Keratinocyte (primary cell): ENCODE data around the gene B3GALT4.

ENCODE experiments used
- EZH2 ChIP-seq: IDR thresholded peaks from one replicate; pipeline ENCODE4 v1.6.1; 2012; ENCODE audit warnings: inconsistent platforms, mild to moderate bottlenecking, low read length, moderate library complexity
- TF ChIP-seq, protein P1 (sequence below), 3 experiments: IDR thresholded peaks in 1 of 3; conservative IDR thresholded peaks in 1 of 3; optimal IDR thresholded peaks in 1 of 3; 2 replicates in 2 of 3; 3 replicates in 1 of 3; pipeline versions ENCODE3 to v1.5.1; 2011; ENCODE audit warnings: low read length in 3 of 3, mild to moderate bottlenecking in 3 of 3, moderate library complexity in 2 of 3, control low read depth in 1 of 3, inconsistent platforms in 1 of 3; ENCODE audit not compliant: insufficient read depth in 2 of 3; ENCODE audit errors: extremely low read depth in 1 of 3

DNA sequence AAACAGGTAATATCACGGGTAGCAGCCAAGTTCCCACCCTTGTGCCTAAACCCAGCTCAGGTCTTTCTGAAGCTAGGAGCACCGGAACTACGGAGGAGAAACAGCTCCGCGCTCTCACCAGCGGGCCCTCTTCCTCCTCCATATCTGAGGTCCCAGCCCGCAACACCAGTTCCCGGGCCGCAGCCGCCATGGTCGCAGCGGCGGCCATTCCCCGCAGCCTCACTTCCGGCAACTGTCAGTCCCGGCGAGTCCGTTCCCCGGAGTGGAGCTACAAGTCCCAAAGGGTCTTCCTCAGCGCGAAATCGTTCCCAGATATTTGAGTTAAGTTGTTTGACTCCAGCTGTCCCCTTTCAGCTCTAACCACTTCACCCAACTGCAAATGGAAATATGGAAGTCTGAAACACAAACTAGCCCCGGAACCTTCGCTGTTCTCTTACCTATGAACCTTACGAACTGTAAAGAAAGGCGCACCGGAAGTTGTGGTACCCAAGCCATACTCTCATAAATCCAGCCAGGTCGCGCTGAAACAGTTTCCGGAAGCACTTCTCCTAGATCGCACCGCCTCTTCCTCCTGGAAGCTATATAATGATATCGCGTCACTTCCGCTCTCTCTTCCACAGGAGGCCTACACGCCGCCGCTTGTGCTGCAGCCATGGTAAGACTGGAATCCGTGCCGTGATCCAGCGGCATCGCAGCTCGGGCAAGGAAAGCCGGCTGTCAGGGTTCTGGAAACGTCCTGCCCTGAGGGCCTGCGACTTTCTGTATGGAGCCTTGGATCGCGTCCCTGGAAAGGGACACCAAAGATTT lies 5.3 kb upstream of the B3GALT4 start, which contains the start of the genes RPS18 and VPS52:
- TF ChIP-seq, protein P1, sequence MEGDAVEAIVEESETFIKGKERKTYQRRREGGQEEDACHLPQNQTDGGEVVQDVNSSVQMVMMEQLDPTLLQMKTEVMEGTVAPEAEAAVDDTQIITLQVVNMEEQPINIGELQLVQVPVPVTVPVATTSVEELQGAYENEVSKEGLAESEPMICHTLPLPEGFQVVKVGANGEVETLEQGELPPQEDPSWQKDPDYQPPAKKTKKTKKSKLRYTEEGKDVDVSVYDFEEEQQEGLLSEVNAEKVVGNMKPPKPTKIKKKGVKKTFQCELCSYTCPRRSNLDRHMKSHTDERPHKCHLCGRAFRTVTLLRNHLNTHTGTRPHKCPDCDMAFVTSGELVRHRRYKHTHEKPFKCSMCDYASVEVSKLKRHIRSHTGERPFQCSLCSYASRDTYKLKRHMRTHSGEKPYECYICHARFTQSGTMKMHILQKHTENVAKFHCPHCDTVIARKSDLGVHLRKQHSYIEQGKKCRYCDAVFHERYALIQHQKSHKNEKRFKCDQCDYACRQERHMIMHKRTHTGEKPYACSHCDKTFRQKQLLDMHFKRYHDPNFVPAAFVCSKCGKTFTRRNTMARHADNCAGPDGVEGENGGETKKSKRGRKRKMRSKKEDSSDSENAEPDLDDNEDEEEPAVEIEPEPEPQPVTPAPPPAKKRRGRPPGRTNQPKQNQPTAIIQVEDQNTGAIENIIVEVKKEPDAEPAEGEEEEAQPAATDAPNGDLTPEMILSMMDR (optimal IDR thresholded peaks at IDR 0.05 in 1 of 3, IDR thresholded peaks at IDR 0.05 in 1 of 3, conservative IDR thresholded peaks at IDR 0.05 in 1 of 3; ENCODE audit: extremely low read depth in 1 of 3, insufficient read depth in 2 of 3, low read length in 3 of 3) = no peak
- TF ChIP-seq EZH2 = no peak
